Upper lobe of right lung (tissue), 1 donor: Measurements from ENCODE around the gene VPS37D. TPM values are rescaled to one million over a fixed set of nuclear protein-coding genes. Genes with fewer than 3 reads are reported as not detected.

Experiments used
- ATAC-seq: fragments of 200-7000 bp; cut with Tn5 transposase; one replicate; pipeline ENCODE4 v1.9.1; 2020; ENCODE audit warnings: mild to moderate bottlenecking, moderate library complexity
- DNase-seq: peaks from one replicate; pipeline ENCODE4 v3.0.0-alpha.2; 2020
- H3K27ac ChIP-seq: fragments of 200-600 bp; one replicate; pipeline ENCODE4 v1.8.0; 2022
- H3K27me3 ChIP-seq: fragments of 200-600 bp; one replicate; pipeline ENCODE4 v1.8.0; 2022; ENCODE audit warnings: mild to moderate bottlenecking
- H3K36me3 ChIP-seq: fragments of 200-600 bp; one replicate; pipeline ENCODE4 v1.8.0; 2022
- H3K4me1 ChIP-seq: fragments of 200-600 bp; one replicate; pipeline ENCODE4 v1.8.0; 2022
- H3K4me3 ChIP-seq: fragments of 200-600 bp; one replicate; pipeline ENCODE4 v1.8.0; 2022; ENCODE audit warnings: mild to moderate bottlenecking
- H3K9me3 ChIP-seq: fragments of 200-600 bp; one replicate; pipeline ENCODE4 v1.8.0; 2022
- CTCF ChIP-seq: fragments of 200-600 bp; IDR thresholded peaks from one replicate; pipeline ENCODE4 v1.8.0; 2022; ENCODE audit warnings: antibody characterized with exemption
- intact Hi-C: fragments of 100-400 bp; cut with DNase I; formaldehyde crosslinking; loops from one replicate; pipeline ENCODE4 v1.11.0; 2022
- total RNA-seq: library from RNA; stranded (reverse); fragmentation: NEBNext Ultra II Directional; extraction: Animal tissue kit (Norgen Biotek cat#: 25700); gene quantifications from one replicate; pipeline ENCODE4 v1.2.1, GENCODE V29; 2021
- donor health status: DM: no; HTN: yes; CAD: no; lungs with severe emphysema.

The VPS37D gene
- total RNA-seq, 1 donor from 2014 or later = 1.4 TPM

GRCh38 chr7:73715648-73716317 lies 48.2 kb downstream of the VPS37D start:
- no peaks in the 10 kb centered on the region for H3K36me3 ChIP-seq
- ATAC-seq (no peak), DNase-seq (no peak)
- TF ChIP-seq CTCF = no peak
- peaks cover 24% of the 10 kb centered on the region for H3K4me1 ChIP-seq
- no peaks in the 10 kb centered on the region for H3K9me3 ChIP-seq
- H3K27ac ChIP-seq = no peak overlapping the region
- no peaks in the 10 kb centered on the region for H3K27me3 ChIP-seq
- intact Hi-C loops = no loop called here
- no peak overlapping the region for H3K4me3 ChIP-seq

- Histone ChIP-seq H3K4me3 (no peak overlapping the region), H3K27ac (no peak overlapping the region), H3K9me3 (no peaks in the 10 kb centered on the region), H3K27me3 (no peaks in the 10 kb centered on the region), H3K36me3 (no peaks in the 10 kb centered on the region), H3K4me1 (peaks cover 24% of the 10 kb centered on the region)
- intact Hi-C loops = no loop called here
- DNase-seq (no peak), ATAC-seq (no peak)
- no peak for TF ChIP-seq CTCF
These were observed 48.8 kb downstream of the VPS37D start for GRCh38 chr7:73716318-73716890.

- Histone ChIP-seq H3K27ac (no peak overlapping the region), H3K4me1 (peaks cover 24% of the 10 kb centered on the region), H3K36me3 (no peaks in the 10 kb centered on the region), H3K9me3 (no peaks in the 10 kb centered on the region), H3K27me3 (no peaks in the 10 kb centered on the region), H3K4me3 (no peak overlapping the region)
- no peak for DNase-seq
- intact Hi-C loops = no loop called here
- no peak for ATAC-seq
- no peak for TF ChIP-seq CTCF
These were observed 49.6 kb downstream of the VPS37D start for GRCh38 chr7:73717025-73717807.

- no peaks in the 10 kb centered on the region for H3K36me3 ChIP-seq
- ATAC-seq (no peak), DNase-seq (no peak)
- H3K27me3 ChIP-seq = no peaks in the 10 kb centered on the region
- no peaks in the 10 kb centered on the region for H3K9me3 ChIP-seq
- H3K4me3 ChIP-seq = peak overlapping the region; percentile 64
- H3K4me1 ChIP-seq = peaks cover 24% of the 10 kb centered on the region
- TF ChIP-seq CTCF = no peak
- intact Hi-C loops = no loop called here
- H3K27ac ChIP-seq = no peak overlapping the region
These were observed 50.4 kb downstream of the VPS37D start for GRCh38 chr7:73717991-73718405.

- H3K4me3 ChIP-seq = peak overlapping the region; percentile 64
- peaks cover 24% of the 10 kb centered on the region for H3K4me1 ChIP-seq
- no peaks in the 10 kb centered on the region for H3K36me3 ChIP-seq
- TF ChIP-seq CTCF = no peak
- intact Hi-C loops = no loop called here
- no peaks in the 10 kb centered on the region for H3K27me3 ChIP-seq
- ATAC-seq = no peak
- no peak for DNase-seq
- no peak overlapping the region for H3K27ac ChIP-seq
- H3K9me3 ChIP-seq = no peaks in the 10 kb centered on the region
These were observed 50.8 kb downstream of the VPS37D start for GRCh38 chr7:73718438-73718881.
